ENCODE results near the gene ZNF845.
"Not testable (repeated sequence)": the region's sequence is repeated elsewhere in the genome, so short reads cannot be mapped to it uniquely, and the experiment has no call there.

ZNF845 gene

GRCh38 chr19:53388168-53388567, 54.6 kb downstream of the ZNF845 start:
- no peak for DNase-seq

GRCh38 chr19:53388904-53389303, 55.4 kb downstream of the ZNF845 start:
- DNase-seq, result no peak

- no peak for DNase-seq
Observed at GRCh38 chr19:53389571-53389970, 56.0 kb downstream of the ZNF845 start.

- DNase-seq, result no peak
Observed at GRCh38 chr19:53389978-53390377, 56.4 kb downstream of the ZNF845 start.

GRCh38 chr19:53394522-53394973, 61.0 kb downstream of the ZNF845 start:
- no peak for DNase-seq

GRCh38 chr19:53394974-53395839, 61.7 kb downstream of the ZNF845 start, which contains the start of gene ZNF765:
TSS of gene ZNF765 (plus strand) at chr19:53395149. CDS start at chr19:53398016, 2,867 bp downstream.
- DNase-seq, result peak; percentile 95

GRCh38 chr19:53395840-53396524, 62.4 kb downstream of the ZNF845 start:
- not testable (repeated sequence) for DNase-seq

- DNase-seq, result no peak
Observed at GRCh38 chr19:53396525-53396868, 62.9 kb downstream of the ZNF845 start.

- not testable (repeated sequence) for DNase-seq
Observed at GRCh38 chr19:53397918-53398317, 64.4 kb downstream of the ZNF845 start.
